NCI-H1417 treated with DMSO at 0.1 percent for 48 hours (cell line): ENCODE measurements around the gene OCA2.

Source experiments
- DNase-seq: peaks from one replicate; lab custom pipeline; 2025; lab: John Stamatoyannopoulos, UW

Gene OCA2

DNA sequence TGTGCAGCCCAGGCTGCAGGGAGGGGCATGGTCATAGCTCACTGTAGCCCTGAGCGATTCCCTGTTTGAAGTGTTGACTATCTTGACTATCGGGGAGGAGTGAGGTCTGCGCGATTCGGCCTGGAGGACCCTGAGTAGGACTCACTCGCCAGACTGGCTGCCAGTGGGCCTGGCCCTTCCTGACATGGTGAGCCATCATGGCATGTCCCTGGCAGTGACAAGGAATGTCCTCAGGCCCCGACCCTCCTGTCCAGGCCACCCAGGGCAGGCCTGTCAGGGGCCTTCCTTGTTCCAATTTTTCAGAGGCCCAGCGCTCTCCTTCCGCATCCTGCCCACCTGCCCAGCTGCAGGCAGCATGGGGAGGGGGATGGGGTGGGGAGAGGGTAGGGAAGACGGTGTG lies 5.2 kb upstream of the OCA2 start:
- no peak for DNase-seq

DNA sequence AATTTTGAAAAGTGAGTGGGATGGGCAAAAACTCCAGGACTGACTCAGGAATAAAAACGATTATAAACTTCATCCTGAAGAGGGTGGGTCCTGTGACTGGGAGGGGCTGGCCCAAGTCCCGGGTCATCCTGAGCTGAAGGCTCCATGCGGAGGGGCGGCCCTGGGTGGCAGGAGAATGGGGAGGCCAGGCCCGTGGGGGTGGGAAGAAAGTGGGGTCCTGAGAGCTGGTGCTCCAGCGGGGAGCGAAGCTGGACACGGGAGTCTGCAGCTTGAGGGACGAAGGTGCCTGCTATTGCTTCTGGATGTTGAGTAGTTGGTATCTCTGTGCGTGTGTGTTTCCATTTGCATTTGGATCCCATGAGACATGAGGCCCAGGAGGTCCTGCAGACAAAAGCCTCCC lies 4.7 kb upstream of the OCA2 start:
- DNase-seq: no peak

- no peak for DNase-seq
Measured at GRCh38 chr15:28101983-28102441, 2.9 kb upstream of the OCA2 start.

- DNase-seq: no peak
Measured at GRCh38 chr15:28101201-28101600, 2.1 kb upstream of the OCA2 start.

DNA sequence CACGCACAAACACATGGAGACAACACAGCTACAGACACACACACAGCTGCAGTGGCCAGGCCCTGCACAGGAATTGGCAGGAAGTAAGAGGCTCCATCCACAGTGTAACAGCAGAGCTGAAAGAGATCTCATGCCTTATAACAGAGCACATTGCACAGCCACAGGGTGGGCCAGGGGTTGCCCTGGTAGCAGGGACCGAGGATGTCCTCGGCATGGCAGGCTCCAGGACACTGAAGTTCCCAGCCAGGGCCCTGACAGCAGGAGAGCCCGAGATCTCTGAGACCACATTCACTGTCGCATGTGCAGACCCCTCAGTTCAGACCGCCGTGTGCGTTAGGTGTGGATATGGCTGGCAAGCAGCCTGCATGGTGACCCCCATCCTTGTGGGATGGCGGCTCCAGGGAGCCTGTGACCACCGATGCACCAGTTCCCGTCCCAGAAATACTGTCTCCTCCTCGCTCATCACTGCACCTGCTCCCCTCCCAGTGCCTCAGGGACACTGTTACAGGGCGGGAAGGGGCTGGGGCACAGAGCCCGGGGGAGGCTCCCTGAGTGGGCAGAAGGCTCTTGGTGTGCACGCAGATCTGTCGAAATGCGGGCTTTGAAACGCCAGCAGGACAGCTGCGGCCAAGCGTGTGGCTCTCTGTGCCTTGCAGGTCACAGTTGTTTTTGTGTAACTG lies 1.5 kb upstream of the OCA2 start:
- DNase-seq: no peak

- no peak for DNase-seq
Measured at GRCh38 chr15:28099555-28100140, 533 bp upstream of the OCA2 start.

DNA sequence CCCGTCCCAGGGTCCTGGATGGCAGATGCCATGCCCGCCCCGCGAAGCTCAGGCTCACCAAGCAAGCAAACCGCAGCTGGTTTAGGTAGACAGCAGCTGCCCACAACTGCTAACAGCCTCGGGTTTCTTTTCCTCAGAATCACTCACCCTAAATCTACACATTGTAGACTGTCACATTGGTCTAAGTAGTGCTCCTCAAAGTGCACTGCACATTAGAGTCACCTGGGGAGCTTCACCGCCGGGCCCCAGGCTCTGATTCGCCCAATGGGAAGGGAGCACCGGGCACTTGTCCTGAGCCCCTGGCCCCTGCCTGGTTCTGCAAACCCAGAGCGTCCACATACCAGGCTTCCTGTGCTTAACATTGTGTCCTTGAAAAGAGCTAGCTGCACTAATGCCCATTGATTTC lies 752 bp downstream of the OCA2 start:
- DNase-seq: no peak

DNA sequence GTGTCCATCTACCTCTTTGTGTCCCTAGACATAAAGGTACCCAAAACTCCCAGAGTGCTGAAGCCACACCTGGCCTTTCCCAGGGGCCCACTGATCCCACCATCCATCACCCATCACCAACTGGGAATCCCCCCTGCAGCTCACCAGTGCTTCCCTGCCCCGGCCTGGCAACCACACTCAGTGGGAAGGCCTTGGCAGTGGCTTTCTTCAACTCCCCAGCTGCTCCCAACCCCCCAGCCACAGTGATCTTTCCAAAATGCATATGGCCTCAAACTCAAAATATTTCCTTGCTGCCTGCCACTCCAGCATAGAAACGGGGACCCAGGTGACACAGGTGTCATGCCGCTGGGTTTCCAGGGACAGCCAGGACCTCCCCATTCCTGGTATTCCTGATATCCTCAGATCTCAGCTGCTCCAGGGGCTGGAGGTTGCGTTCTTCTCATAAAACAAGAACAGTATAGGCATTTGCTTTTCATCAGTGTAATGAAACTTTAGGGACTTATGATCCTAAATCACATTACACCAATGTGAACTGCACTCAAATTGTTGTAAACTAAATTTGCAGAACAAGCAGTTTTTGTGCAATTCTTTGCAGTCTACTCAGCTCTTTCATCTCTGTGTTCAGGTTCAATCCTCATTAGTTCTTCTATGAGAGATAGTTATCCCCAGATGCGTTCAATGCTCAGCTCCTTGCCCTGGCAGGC lies 1.3 kb downstream of the OCA2 start:
- no peak for DNase-seq

DNA sequence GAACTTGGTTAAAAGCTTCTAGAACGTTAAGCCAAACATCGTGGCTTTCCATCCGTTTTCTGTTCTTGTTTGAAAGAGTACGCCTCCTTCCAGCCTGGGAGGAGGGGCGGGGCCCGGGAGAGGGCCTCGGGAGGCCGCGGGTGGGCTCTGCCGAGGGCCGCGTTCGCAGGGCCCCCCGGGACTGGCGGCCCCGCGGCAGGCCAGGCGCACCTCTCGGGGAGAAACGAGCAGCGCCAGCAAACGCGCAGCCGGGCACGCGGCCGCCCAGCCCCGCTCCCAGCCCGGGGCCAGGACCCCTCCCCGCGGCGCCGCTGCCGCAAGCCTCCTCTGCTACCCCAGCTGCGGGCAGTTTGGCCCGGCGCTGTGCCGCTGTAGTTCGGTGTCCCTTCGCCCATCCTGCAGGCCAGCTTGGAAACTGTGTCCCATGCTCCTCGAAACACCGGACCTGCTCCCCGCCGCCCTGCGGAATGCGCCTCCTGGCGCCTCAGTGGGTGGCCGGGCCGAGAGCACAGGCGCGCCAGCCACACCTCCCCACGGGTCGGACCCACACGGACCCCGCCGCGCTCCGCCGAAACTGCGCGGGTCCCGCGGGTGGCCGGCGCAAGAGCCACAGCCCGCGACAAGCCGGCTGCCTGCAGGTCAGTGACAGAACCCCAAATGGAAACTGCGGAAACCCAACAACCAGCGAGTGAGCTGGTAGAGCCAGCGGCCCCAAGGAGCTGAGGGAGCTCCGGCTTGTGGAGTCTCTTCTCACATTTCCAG lies 2.3 kb downstream of the OCA2 start:
- no peak for DNase-seq

DNA sequence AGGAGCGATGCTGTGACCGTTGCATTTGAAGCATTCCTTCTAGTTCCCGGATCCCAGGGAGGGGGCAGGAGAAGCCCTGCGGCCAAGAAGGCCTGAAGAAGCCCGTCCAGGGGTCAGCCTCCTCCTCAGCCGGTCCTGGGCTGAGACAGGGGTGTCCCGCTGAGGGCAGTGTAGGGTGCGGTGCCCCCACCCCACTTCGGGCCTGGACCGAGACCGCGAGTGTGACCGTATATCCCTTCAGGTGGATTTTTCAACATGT lies 2.8 kb downstream of the OCA2 start:
- no peak for DNase-seq

GRCh38 chr15:28094732-28095521 lies 4.2 kb downstream of the OCA2 start:
- no peak for DNase-seq

DNA sequence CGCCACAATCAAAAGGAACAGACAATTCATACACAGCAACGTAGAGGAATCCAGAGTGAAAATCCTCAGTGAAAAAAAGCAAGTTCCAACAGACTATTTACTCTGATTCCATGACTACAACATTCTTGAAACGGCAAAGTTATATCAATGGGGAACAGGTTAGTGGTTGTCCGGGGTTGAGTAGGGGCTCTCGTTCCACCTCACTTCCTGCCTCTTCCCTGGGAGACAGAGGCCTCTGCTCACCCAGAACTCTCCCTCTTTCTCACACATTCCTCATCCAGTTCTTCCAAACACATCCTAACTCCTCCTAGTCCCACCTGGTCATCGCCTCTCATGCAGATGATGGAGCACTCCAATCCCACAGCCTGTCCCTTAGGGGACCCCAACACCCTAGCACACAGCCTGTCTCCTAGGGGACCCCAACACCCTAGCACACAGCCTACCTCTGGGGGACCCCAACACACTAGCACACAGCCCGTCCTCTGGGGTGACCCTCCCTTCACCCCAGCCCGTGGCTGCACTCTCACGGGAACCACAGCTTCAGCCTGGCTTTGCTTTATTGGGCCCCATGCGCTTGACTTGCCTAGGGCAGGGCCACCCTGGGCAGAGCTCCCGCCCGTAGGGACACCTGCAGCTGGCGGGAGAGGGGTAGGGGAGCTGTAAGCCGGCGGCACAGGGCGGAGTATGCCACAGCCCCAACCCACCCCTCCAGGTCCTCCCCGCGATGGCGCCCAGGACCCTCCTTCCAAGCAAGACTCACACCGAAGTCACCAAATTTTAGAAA lies 5.2 kb downstream of the OCA2 start:
- DNase-seq: no peak

GRCh38 chr15:28091313-28091712 lies 7.8 kb downstream of the OCA2 start:
- DNase-seq: no peak

DNA sequence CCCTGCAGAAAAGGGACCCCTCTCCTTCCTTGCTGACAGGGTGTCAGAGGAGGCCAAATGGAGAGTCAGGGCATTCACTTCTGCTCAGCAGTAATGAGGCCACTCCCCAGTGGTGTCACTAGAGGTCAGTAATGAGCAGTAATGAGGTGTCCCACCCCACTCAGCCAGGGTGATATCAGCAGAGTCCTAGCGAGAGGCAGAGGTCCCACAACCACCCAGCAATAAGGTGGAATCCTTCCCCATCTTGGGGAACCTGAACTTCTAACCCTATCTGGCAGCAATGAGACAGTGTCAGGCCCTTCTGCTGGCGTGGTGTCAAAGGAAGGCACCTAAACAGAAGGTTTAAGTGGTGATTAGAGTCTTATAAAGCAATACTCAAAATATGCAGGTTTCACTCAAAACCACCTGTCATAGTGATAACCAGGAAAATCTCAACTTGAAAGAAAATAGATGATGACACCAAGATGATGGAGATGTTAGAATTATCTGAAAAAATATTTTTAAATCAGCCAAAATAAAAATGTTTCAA lies 12.9 kb downstream of the OCA2 start:
- DNase-seq: no peak

DNA sequence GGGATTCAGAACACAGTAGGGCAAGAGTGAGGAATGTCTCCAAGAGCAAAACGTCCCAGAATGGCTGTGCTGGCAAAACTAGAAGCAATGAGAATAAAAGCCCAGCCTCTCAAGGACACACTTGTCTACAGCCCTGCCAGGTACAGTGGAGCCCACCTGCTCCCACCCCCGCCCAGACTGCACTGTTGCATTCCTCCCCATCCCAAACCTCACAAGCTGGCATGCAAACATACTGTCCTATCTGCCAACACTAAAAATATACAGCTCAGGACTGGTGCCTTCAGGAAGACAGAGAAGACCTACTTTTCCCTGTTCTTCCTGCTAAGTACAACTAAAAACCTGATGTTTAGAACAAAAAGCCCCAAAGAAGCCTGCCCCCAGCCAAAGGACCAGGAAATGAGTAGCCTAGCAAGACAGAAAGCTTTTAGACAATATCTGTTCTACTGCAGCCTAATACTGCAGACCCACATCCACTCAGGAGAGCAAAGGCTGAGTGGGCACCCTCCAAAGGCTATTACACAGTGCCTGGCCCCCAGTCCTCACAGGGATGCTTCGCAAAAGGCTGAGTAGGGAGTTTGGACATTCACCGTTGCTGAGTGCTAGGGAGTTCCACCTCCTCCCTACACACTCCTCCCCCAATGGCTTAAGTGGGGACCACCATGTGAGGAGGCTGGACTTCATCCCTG lies 13.5 kb downstream of the OCA2 start:
- DNase-seq: no peak

- no peak for DNase-seq
Measured at GRCh38 chr15:28084547-28084946, 14.6 kb downstream of the OCA2 start.

GRCh38 chr15:28082891-28083684 lies 16.0 kb downstream of the OCA2 start:
- DNase-seq: no peak

DNA sequence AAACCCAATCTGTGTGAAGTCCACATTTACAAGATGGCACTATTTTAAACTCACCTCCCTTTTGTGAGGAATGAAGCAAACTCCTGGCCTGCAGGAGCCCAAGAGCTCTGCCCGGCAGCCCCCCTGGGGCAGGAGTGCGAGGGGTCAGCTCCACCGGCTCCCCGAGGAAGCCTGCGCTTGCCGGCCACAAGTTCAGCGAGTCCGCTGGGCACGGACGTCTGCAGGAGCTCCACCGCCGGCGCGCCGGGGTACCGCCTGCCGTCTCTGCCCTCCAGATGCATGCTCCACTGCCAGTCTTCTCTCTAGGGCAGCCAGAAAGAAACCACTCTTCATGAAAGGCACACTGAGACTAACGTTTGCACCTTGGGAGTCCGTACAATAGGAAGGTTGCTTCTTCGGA lies 17.5 kb downstream of the OCA2 start:
- DNase-seq: no peak

GRCh38 chr15:28080386-28080785 lies 18.7 kb downstream of the OCA2 start:
- DNase-seq: no peak
